Adrenal gland (tissue), 12 donors: ENCODE results near the gene NDUFB10. TPM values are rescaled to one million over a fixed set of nuclear protein-coding genes. Genes with fewer than 3 reads are reported as not detected.
A peak's percentile ranks its signal among the peaks of the same experiment; 100 is the strongest.

Experiments used
- DNase-seq, 7 donors: peaks; one replicate each; pipeline ENCODE4 v3.0.0-alpha.2; 2019 to 2020
- H3K27ac ChIP-seq, 5 donors: fragments of 200-600 bp; sonication (generic) in 4 of 5; 1 replicate in 3 of 5; 2 replicates in 2 of 5; pipeline versions ENCODE4 v1.5.1 to v1.8.0; 2016 to 2020; ENCODE audit warnings: mild to moderate bottlenecking in 1 of 5
- H3K27me3 ChIP-seq: fragments of 200-600 bp; 2 replicates; pipeline ENCODE4 v1.8.0; 2021
- H3K36me3 ChIP-seq, 2 donors: fragments of 200-600 bp; replicated peaks in 1 of 2; 1 replicate in 1 of 2; 2 replicates in 1 of 2; pipeline versions ENCODE4 v1.5.1 to v1.8.0; 2018 to 2022
- H3K4me1 ChIP-seq, 2 donors: fragments of 200-600 bp; replicated peaks in 1 of 2; 1 replicate in 1 of 2; 2 replicates in 1 of 2; pipeline versions ENCODE4 v1.5.1 to v1.8.0; 2018 to 2021
- H3K4me3 ChIP-seq, 4 donors: fragments of 200-600 bp; sonication (generic) in 3 of 4; one replicate each; pipeline ENCODE4 v1.5.1; 2016 to 2018
- H3K9me3 ChIP-seq, 3 donors: fragments of 200-600 bp; sonication (generic) in 1 of 3; replicated peaks in 1 of 3; 1 replicate in 2 of 3; 2 replicates in 1 of 3; pipeline versions ENCODE4 v1.5.1 to v1.8.0; 2016 to 2021
- POLR2A ChIP-seq, 2 donors: fragments of 450-650 bp; IDR thresholded peaks; one replicate each; pipeline ENCODE4 v1.6.1; 2017; ENCODE audit warnings: antibody characterized with exemption in 2 of 2, mild to moderate bottlenecking in 2 of 2, moderate library complexity in 1 of 2
- WGBS, 4 donors: extraction: QIAGEN DNeasy Blood & Tissue Kit in 2 of 4; methylation state at CpG; one replicate each; pipeline versions ENCODE4 v1.1.5 to v1.1.7; 2013 to 2017; 5-methylcytosine and 5-hydroxymethylcytosine counted together
- intact Hi-C, 2 donors: fragments of 100-400 bp; cut with DNase I; formaldehyde crosslinking; loops; one replicate each; pipeline versions ENCODE4 v1.14.1 to v1.15.0; 2022 to 2023
- polyA plus RNA-seq, 3 donors: library from polyadenylated mRNA; stranded (reverse); fragments of 200-250 nt in 2 of 3; fragments of 350-450 nt in 1 of 3; fragmentation: Illumina TruSeq in 1 of 3; extraction: RNeasy Lipid Tissue Mini Kit (QIAGEN cat#74804) in 1 of 3; gene quantifications; one replicate each; pipeline ENCODE4 v1.2.3, GENCODE V29; 2013 to 2014
- total RNA-seq, 9 donors: library from RNA; depleted of rRNA in 4 of 9; stranded (reverse); fragments of >200 nt in 4 of 9; fragments of 120-200 nt in 1 of 9; fragmentation: NEBNext Ultra II Directional in 1 of 9; extraction: Animal tissue kit (Norgen Biotek cat#: 25700) in 1 of 9; gene quantifications; one replicate each; pipeline versions ENCODE4 v1.1.0 to v1.2.4, GENCODE V29; 2013 to 2023
- TF ChIP-seq, protein P1 (sequence below), 6 experiments: fragments of 450-650 bp in 4 of 6; fragments of 200-600 bp in 2 of 6; sonication (generic) in 1 of 6; IDR thresholded peaks; 1 replicate in 5 of 6; 2 replicates in 1 of 6; pipeline versions ENCODE4 v1.5.1 to v1.8.0; 2016 to 2021; ENCODE audit warnings: antibody characterized with exemption in 6 of 6, mild to moderate bottlenecking in 2 of 6, moderate library complexity in 1 of 6
- donor health status: healthy with polysubstance abuse.
- donor health status: Bipolar disorder and iron deficiency.
- donor health status: DM: yes; HTN: yes; CAD: no.
- donor health status: DM: no; HTN: no; CAD: no.
- donor health status: DM: no; HTN: no; CAD: no.
- donor health status: DM: yes; HTN: yes; CAD: no.

Gene NDUFB10
- total and polyA plus RNA-seq, 12 donors = 109 to 298 (median 175) TPM

DNA sequence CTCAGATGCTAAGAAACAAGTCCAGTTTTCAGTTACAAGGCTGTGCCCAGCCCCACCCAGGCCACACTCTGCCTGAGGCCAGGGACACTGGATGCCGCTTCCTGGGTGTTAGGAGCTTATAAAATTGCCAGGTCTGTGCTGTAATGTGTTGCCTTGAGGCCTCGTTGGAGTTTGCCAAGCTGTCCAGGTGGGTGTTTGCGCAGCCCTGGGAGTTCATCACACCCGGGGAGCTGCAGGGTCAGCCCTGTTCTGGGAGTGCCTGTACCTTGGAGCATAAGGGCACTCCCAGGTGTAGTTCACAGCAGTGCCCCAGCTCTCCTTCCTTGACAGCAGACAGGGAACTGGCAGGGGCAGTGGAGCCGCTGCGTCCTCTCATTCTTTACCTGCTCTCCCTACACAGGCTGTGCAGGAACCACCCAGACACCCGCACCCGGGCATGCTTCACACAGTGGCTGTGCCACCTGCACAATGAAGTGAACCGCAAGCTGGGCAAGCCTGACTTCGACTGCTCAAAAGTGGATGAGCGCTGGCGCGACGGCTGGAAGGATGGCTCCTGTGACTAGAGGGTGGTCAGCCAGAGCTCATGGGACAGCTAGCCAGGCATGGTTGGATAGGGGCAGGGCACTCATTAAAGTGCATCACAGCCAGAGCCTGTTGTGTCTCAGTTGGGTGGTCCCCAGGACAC lies 26.3 kb downstream of the NDUFB10 start:
- 90 to 96% (median 92%) methylated on average over 10 to 14 of the region's 14 CpGs for WGBS, 4 donors
- intact Hi-C loops = no loop called here

DNA sequence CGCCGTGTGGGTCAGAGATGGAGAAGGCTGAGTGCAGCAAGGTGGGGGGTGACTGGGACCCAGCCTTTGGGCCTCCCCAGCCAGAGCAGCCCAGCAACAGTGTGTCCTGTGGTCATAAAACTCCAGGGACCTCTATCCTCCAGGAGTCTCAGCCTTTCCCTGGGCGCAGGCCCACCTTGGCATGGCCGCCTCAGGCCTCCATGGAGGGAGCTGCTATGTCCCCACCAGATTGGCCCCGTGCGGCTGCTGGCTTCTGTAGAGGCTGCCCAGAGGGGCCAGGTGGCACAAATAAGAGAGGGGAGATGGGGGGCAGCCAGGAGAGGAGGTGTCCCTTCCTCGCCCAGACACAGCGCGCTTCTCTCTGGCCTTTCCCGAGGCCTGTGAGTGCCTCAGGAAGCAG lies 27.9 kb downstream of the NDUFB10 start:
- Histone ChIP-seq H3K9me3 (no peaks in the 10 kb centered on the region), H3K27me3 (peaks cover 22% of the 10 kb centered on the region), H3K36me3 (peaks cover 0 to 19% of the 10 kb centered on the region in 2 donors), H3K4me3 (no peak overlapping the region), H3K4me1 (peaks cover 4 to 35% of the 10 kb centered on the region in 2 donors), H3K27ac (no peak overlapping the region)
- intact Hi-C loops = no loop called here
- no peak for TF ChIP-seq POLR2A (IDR thresholded peaks at IDR 0.05)
- TF ChIP-seq, protein P1, sequence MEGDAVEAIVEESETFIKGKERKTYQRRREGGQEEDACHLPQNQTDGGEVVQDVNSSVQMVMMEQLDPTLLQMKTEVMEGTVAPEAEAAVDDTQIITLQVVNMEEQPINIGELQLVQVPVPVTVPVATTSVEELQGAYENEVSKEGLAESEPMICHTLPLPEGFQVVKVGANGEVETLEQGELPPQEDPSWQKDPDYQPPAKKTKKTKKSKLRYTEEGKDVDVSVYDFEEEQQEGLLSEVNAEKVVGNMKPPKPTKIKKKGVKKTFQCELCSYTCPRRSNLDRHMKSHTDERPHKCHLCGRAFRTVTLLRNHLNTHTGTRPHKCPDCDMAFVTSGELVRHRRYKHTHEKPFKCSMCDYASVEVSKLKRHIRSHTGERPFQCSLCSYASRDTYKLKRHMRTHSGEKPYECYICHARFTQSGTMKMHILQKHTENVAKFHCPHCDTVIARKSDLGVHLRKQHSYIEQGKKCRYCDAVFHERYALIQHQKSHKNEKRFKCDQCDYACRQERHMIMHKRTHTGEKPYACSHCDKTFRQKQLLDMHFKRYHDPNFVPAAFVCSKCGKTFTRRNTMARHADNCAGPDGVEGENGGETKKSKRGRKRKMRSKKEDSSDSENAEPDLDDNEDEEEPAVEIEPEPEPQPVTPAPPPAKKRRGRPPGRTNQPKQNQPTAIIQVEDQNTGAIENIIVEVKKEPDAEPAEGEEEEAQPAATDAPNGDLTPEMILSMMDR (IDR thresholded peaks at IDR 0.05) = no peak
- WGBS, 4 donors = 91 to 96% (median 93%) methylated on average over 5 to 10 of the region's 10 CpGs
- DNase-seq = no peak

More for the DNA sequence above, 26.3 kb downstream of the NDUFB10 start:
- no peak for DNase-seq
- peaks cover 0 to 21% of the 10 kb centered on the region in 2 donors for H3K4me1 ChIP-seq
- peaks cover 0 to 19% of the 10 kb centered on the region in 2 donors for H3K36me3 ChIP-seq
- no peak overlapping the region for H3K4me3 ChIP-seq
- TF ChIP-seq, protein P1 (IDR thresholded peaks at IDR 0.05) = no peak
- no peak for TF ChIP-seq POLR2A (IDR thresholded peaks at IDR 0.05)
- peaks cover 22% of the 10 kb centered on the region for H3K27me3 ChIP-seq
- no peak overlapping the region for H3K27ac ChIP-seq
- no peaks in the 10 kb centered on the region for H3K9me3 ChIP-seq

DNA sequence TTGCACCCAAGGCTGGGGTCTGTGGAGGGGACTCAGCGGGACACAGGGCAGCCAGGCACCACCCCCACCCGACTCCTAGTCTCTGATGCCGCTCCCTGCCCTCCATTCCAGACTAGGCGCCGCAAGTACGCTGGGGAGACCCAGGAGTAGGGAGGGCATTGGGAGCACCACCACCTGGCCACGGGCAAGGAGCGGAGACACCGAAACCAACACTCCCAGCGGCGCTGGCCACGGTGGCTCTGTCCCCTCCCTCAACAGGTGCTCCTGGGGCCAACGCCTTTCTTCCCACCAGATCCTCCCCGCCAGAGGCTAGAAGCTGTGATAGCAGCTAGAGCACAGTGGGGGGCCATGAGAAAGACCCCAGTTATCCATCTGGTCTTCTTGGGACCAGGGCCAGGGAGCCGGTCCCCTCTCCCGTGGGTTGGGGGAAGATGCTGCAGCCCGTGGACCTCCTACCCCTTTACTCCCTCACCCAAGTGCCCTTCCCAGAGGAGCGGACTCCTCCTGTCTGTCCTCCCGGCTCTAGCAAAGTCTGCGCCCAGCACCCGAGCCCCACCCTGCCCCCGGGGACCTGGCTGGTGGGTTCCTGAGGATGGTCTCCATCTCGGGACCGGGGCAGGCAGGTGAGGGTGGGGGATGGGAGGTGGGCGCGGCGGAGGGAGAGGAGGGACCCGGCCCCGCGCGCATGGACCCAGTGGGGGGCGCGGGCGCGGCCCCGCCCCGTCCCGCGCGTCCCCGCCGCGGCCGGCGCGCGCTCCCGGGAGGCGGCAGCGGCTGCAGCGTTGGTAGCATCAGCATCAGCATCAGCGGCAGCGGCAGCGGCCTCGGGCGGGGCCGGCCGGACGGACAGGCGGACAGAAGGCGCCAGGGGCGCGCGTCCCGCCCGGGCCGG lies 30.1 kb downstream of the NDUFB10 start, which contains the start of gene SYNGR3:
Gene SYNGR3, plus strand, starts transcription at position 762 of the 892 bp plus-strand sequence. CDS start 133 bp downstream, outside the sequence.
- Histone ChIP-seq H3K9me3 (no peaks in the 10 kb centered on the region), H3K4me3 (no peak within 1 kb of the TSS), H3K4me1 (peaks cover 4 to 31% of the 10 kb centered on the region in 2 donors)

DNA sequence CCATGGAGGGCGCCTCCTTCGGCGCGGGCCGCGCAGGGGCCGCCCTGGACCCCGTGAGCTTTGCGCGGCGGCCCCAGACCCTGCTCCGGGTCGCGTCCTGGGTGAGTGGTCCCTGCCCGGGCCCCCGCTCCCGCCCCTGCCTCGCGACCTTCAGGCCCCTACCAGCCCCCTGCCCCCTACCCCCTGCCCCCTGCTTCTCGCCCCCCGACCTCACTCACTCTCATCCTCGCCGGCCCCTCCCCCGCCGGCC lies 30.7 kb downstream of the NDUFB10 start:
- DNase-seq = no peak
- intact Hi-C loops = no loop called here
- Histone ChIP-seq H3K27ac (no peak overlapping the region), H3K4me3 (no peak overlapping the region), H3K36me3 (peaks cover 0 to 19% of the 10 kb centered on the region in 2 donors), H3K27me3 (peaks cover 22% of the 10 kb centered on the region), H3K4me1 (peaks cover 4 to 25% of the 10 kb centered on the region in 2 donors), H3K9me3 (no peaks in the 10 kb centered on the region)
- 0 to 1% methylated on average over 12 to 25 of the region's 25 CpGs; no CpG with 5 or more reads in 2 of the 4 donors for WGBS, 4 donors
- TF ChIP-seq, protein P1 (IDR thresholded peaks at IDR 0.05) = no peak

More for the DNA sequence above, 30.1 kb downstream of the NDUFB10 start, which contains the start of gene SYNGR3:
- DNase-seq = no peak
- intact Hi-C loops = no loop called here
- H3K36me3 ChIP-seq = peaks cover 0 to 19% of the 10 kb centered on the region in 2 donors
- H3K27me3 ChIP-seq = peaks cover 22% of the 10 kb centered on the region
- TF ChIP-seq POLR2A (IDR thresholded peaks at IDR 0.05) = no peak
- TF ChIP-seq, protein P1 (IDR thresholded peaks at IDR 0.05) = no peak
- 6 to 19% (median 6%) methylated on average over 14 to 67 of the region's 67 CpGs; no CpG with 5 or more reads in 1 of the 4 donors for WGBS, 4 donors
- H3K27ac ChIP-seq = peak within 1 kb of the TSS in 1 of 5 donors; percentile 52
